DMS153 (cell line): ENCODE results near the gene RFTN1.

ENCODE experiments used
- DNase-seq: peaks from one replicate; lab custom pipeline; 2025; lab: John Stamatoyannopoulos, UW

The RFTN1 gene

GRCh38 chr3:16487511-16488175, 25.9 kb downstream of the RFTN1 start:
- no peak for DNase-seq

GRCh38 chr3:16486951-16487480, 26.5 kb downstream of the RFTN1 start:
- DNase-seq = no peak

DNA sequence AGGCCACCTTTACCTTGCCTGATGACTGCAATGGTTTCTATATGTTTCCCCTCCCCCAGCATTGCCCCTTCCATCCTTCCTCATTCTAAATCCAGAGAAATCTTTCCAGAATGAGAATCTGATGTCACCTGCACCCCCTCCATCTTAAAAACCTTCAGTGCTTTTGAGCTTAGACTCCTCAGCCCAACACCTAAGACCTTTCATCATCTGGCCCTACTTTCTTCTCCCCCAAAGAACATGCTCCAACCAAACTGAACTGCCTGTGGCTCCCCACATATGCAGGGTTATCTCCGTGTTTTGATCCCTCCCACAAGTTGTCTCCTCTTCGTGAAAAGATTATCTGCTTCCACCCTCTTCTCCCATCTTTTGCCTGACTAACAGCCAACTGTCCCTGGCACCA, 27.3 kb downstream of the RFTN1 start:
- DNase-seq = no peak

DNA sequence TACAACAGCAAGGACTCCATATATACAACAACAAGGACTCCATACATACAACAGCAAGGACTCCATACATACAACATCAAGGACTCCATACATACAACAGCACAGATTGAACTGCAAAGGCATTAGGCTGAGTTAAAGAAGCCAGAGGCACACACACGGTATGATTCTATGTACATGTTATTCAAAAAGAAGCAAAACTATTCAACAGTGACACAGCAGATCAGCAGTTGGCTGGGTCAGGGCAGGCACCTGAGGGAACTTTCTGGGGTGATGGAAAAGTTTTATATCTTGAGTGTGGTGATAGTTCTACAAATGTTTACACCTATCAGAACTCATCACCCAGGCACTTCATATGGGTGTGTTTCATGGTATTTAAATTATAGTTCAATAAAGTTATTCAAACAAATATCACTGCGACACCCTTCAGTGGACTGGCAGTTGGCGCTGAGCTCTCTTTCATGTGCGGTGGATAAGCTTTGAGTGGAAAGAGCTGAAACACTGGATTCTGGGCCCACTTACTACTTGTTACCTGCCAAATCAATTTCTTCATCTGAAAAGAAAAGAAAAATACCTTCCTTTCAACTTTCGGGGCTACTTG, 28.0 kb downstream of the RFTN1 start:
- no peak for DNase-seq

- no peak for DNase-seq
These were observed 28.5 kb downstream of the RFTN1 start for GRCh38 chr3:16484984-16485383.

DNA sequence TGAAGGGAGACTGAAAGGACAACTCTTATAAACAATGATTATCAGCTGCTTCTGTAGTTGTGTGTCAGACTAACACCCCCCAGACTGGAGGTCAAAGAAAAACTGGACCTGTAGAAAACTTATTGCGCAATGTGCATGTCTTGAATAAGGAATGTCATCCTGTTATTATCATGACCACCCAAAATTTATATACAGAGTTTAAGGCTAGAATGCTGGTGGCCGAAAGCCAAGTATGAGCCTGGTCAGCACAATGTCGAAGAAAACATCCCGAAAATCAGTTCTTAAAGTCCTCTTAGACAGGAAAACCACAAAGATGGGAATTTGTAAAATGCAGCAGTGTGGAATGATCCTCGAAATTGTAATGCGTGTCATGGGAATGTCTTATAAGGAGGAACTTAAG, 29.3 kb downstream of the RFTN1 start:
- no peak for DNase-seq

DNA sequence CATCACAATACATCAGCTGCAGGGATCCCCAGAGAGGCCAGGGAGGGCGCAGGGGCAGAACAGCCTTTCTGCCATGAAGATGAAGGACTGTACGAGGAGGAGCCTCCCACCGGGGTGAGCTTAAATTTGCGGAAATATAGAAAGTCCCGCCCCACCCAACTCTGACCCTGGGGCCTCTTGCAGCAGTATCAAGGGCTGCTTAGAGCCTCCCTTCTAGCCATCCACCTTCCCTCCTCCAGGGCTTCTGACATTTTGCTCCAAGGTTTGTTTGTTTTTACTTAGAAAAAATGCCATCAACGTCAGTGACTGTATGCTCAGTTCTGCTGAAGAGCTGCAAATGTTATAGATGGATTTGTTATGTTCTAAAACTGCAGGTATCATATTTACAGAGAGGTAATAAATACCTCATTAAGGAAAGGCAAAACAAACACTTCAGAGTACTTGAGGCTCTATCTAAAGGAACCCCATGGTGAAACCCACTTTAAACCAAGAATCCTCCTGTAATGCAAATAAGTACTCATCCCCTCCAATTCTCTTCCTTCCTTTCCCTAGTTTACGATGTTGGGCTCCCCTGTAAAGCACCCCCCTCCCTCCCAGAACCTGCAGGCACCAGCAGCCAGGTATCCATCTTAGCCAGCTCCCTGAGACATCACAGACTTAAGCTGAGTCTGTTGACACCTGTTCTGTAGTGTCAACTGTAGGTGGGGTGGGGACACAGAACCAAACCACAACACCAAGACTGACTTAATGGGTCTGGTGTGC, 30.5 kb downstream of the RFTN1 start:
- peak; percentile 70 for DNase-seq

GRCh38 chr3:16482194-16482769, 31.2 kb downstream of the RFTN1 start:
- no peak for DNase-seq

DNA sequence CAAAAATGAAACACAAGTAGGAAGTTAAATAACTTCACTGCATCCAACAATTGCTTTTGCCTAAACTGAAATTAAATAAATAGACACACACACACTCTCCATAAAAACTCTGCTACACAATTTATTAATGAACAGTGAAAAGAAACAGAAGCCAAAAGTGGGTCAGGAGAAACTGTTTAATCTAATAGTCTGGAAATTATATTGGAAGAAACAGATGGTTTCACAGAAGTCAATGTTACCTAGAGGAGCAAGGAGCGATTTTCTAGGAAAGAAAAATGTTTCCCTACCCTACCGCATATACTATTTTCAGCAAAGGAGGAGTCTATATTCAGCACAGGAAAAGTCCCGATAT, 32.0 kb downstream of the RFTN1 start:
- DNase-seq = no peak

- no peak for DNase-seq
These were observed 32.5 kb downstream of the RFTN1 start for GRCh38 chr3:16480861-16481545.

- DNase-seq = no peak
These were observed 35.0 kb downstream of the RFTN1 start for GRCh38 chr3:16478516-16478915.

GRCh38 chr3:16477521-16477920, 36.0 kb downstream of the RFTN1 start:
- DNase-seq = no peak

- DNase-seq = no peak
These were observed 36.4 kb downstream of the RFTN1 start for GRCh38 chr3:16477056-16477455.

- DNase-seq = no peak
These were observed 36.9 kb downstream of the RFTN1 start for GRCh38 chr3:16476636-16477035.

DNA sequence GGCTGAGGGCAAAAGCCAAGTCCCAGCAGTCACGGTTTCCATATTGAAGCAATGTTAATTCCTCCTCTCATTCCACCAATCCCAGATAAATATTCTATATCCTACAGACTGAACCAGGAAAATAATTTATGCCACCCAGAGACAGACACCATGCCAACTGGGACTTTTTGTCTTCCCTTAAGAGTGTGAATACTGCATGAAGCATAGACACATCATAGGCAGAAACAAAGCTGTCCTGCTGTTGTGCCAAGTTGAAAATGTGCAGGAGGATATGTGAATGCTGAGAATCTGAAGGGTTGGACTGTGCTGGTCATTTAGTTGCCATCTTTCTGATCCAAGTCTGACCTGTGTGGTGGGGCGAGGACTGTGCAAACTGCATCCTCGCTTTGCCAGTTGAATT, 37.7 kb downstream of the RFTN1 start:
- DNase-seq = no peak

GRCh38 chr3:16474920-16475319, 38.6 kb downstream of the RFTN1 start:
- no peak for DNase-seq

- DNase-seq = no peak
These were observed 39.3 kb downstream of the RFTN1 start for GRCh38 chr3:16474216-16474615.

GRCh38 chr3:16472593-16472992, 40.9 kb downstream of the RFTN1 start:
- no peak for DNase-seq

- DNase-seq = no peak
These were observed 41.6 kb downstream of the RFTN1 start for GRCh38 chr3:16471897-16472296.

- DNase-seq = no peak
These were observed 42.9 kb downstream of the RFTN1 start for GRCh38 chr3:16470590-16470989.

- no peak for DNase-seq
These were observed 45.0 kb downstream of the RFTN1 start for GRCh38 chr3:16468336-16469098.

- no peak for DNase-seq
These were observed 45.5 kb downstream of the RFTN1 start for GRCh38 chr3:16468002-16468335.
